HG02852 (cell line): ENCODE data around the gene HDAC9.

Experiments used
- ATAC-seq: cut with Tn5 transposase; IDR thresholded peaks from one replicate; pipeline ENCODE4 v1.9.1; 2021; ENCODE audit warnings: mild to moderate bottlenecking, moderate library complexity; ENCODE audit not compliant: unreplicated experiment

The HDAC9 gene

DNA sequence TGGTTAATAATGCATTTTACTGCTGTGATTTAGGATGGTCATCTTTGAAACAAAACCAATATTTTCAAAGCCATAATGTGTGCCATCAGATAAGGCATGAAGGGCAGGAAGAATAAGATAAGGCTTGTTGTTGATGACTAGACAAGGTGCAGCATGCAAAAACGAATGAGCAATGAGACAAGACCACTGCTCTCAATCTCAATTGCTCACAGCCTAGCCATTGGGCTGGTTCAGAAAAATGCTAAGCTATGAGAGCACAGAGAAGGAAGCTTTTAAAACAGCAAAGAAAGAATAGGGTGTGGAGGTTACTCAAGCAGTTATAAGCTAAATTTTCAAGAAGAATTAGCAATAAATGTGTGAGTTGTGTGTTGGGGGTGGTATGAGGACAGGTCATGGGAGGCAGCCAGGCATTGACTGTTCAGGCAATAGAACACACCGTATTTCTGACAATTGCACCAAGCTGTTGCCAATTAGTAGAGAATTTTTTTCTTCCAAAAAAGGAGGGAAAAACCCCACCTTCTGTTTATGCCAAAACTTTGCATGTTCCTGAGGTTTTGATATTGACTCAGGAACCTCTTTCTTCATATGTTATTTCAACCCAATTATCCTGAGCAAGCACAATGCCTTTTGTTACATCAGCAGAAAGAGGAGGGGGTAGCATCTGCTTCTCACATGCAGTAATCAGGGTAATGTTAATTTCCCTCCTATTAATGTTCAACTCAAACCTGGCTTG lies 276.5 kb downstream of the HDAC9 start:
- no peak for ATAC-seq

DNA sequence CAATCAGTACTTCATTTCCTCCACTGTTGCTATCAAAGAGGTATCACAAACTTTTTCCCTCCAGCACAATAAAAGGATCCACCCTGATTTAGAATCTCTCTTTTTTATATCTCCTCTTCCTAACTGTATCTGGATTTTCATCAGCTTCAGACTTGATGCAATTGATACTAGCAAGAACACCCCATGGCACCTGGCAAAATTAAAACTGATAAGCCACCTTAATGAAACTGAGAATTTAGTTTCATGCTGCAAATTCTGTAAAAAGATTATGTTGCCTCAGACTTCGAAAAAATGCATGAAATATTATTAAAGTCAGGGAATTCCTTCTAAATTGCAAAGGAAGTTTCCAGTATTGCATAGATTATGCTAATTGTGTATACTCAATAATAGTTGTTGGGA lies 277.0 kb downstream of the HDAC9 start:
- ATAC-seq: no peak

DNA sequence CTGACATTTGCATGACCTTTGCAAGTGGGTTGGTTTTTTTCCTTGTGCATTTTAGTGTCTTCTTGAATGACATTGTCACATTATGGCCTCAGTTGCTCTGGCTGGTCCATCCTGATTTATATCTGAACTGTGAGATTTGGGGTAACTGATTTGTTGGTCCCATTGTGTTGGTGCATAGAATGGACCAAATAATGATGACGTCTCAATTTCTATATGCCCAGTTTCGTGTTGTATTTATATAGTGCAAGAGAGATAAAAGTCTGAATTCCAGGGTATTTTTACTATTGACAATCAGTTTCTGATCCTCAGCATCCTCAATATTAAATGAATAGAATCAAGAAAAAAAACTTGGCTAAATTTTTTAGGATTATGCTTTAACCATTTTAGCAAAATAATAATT lies 281.8 kb downstream of the HDAC9 start:
- no peak for ATAC-seq

- ATAC-seq: no peak
Measured at GRCh38 chr7:18778594-18778993, 283.0 kb downstream of the HDAC9 start.

DNA sequence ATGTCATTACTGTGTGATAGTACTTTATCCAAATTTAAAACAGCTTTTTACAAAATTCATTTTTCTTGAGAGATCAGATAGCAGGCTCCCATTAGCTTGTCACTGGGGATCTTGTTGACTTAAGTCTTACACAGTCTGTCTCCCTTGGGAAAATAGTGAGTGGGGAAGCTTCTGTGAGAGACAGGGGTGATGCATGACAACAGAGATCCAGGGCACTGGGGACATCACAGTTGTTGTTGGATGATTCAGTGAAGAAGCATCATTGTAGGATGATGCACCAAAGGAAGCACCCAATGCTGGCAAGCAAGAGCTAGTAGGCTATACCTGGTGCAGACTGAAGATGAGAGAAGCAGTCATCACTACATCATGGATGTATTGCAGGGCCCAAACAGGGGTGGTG lies 284.7 kb downstream of the HDAC9 start:
- no peak for ATAC-seq

GRCh38 chr7:18780938-18781337 lies 285.4 kb downstream of the HDAC9 start:
- ATAC-seq: no peak

- ATAC-seq: no peak
Measured at GRCh38 chr7:18786196-18786727, 290.7 kb downstream of the HDAC9 start.

- ATAC-seq: no peak
Measured at GRCh38 chr7:18786796-18787195, 291.2 kb downstream of the HDAC9 start.

DNA sequence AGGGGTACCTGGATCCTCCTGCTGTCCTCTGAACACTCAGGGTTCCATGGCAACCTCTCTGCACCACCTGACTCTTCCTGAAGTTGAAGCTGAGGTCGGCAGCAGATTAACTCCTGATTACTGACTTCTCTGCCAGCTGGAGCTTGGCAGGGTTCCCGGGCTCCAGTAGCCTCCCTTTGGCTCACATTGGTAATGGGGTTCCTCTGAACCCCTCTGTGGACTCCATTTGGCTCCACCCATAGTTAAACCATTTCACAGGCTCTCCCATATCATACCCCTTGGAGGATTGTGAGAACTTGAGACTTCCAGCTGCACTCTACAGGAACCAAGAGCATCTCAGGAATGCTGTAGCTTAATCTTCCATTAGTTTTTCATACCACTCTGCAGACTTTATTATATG lies 292.5 kb downstream of the HDAC9 start:
- ATAC-seq: no peak

- ATAC-seq: no peak
Measured at GRCh38 chr7:18792871-18793595, 297.5 kb downstream of the HDAC9 start.

DNA sequence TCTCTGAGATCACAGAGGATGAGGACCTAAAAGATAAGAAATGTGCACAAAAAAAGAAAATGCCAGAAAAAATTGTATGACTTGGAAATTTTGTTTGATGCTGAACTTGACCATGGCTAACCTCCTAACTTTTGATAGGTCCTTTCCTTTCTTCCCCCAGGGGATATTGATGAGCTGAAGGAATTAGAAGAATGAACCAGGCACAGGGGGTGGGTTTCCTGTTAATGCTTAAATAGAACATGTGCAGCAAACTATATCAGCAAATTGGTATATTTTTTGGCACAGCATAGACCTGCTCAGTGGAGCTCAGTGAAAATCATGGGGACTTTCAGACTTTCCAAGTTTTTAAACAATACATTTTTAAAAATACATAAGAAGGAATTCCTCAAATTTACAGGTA lies 300.7 kb downstream of the HDAC9 start:
- ATAC-seq: no peak

DNA sequence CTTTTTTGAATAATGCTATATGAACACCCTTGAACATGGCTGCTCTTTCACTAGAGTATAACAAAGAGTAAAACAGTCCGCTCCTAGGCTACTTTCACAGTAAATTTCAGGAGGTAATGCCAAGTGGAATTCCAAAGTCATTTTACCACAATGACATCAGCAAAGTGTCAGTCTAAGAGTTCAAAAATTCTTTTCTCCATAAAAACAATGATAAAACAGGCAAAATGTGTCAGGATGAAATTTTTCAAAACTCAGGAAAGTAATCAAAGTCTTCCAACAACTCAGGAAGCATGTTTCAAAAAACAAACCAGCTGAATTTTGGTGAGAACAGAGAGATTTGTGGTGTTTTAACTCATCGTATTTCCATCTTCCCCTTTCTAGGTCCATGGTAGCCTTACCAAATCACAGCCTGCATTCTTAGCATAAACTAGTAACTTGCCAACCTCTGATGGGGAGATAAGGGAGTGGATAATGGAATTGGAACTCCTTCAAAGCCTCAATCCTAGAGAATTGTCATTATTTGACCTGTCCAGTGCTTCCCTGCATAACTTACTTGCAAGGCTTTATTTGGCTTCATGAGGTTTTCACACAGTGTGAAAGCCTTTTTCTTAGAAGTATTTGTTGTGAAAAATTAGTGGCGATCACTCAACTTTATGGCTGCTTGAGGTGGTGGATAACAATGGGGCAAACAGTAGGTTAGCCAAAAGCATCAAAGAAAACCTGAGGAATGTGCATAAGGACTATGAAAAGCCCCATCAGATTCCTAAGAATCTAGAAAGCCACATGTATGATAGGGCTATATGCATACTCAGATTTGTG lies 302.7 kb downstream of the HDAC9 start:
- no peak for ATAC-seq

GRCh38 chr7:18799899-18800298 lies 304.4 kb downstream of the HDAC9 start:
- ATAC-seq: no peak

- ATAC-seq: no peak
Measured at GRCh38 chr7:18803923-18804322, 308.4 kb downstream of the HDAC9 start.

GRCh38 chr7:18806177-18806576 lies 310.6 kb downstream of the HDAC9 start:
- ATAC-seq: no peak

DNA sequence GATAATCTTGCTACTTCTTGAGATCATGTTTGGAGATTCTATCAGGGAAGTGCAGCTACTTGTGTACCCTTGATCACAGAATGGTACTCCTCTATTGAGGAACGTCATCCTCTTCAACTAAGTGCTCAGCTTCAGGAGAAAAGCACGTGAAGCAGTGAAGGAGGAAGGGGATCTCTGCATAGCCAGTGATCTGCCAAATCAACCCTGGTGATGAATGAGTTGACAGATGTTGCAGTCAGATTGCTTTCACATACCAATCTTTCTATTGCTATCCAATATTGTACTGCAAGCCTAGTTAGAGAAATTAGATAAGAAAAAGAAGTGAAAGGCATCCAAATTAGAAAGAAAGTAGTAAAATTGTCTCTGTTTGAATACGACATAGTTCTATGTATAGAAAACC lies 312.5 kb downstream of the HDAC9 start:
- ATAC-seq: no peak

GRCh38 chr7:18815261-18815960 lies 319.9 kb downstream of the HDAC9 start:
- no peak for ATAC-seq

- ATAC-seq: no peak
Measured at GRCh38 chr7:18820981-18821380, 325.4 kb downstream of the HDAC9 start.

DNA sequence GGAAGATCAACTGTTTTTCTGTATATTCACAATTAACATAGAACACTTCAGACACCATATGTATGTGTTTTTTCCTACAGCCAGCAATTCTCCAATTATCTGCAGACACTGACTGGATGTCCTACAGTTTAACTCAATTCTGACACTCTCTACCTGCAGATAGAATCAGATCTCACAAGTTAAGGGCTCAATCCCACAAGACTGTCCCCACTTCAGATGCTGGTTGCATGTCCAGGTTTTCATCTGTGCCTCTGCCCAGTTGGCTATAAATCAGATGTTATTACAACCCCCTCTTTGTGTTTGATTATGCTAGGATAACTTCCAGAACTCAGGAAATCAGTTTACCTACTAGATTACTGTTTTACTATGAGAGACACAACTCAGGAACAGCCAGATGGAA lies 326.0 kb downstream of the HDAC9 start:
- ATAC-seq: no peak

DNA sequence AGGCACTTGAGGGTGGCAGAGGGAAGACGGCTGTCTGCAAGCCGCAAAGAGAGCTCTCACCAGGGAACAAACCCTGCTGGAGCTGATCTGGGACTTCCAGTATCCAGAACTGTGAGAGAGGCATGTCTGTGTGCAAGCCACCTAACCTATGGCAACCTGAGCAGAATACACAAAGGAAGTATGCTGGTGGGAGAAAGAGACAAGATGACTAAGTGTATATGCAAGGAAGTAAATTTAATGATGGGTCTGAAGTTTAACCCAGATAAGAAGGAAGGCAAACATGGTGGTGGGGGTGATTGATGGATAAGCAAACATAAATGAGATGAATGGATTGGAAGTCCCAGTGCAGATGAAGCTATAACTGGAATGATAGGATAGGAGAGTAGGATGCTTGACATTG lies 328.6 kb downstream of the HDAC9 start:
- ATAC-seq: no peak
